NCI-H1048 (cell line): ENCODE measurements around the gene ERVMER34-1.

ENCODE experiments used
- DNase-seq: peaks from one replicate; lab custom pipeline; 2025; lab: John Stamatoyannopoulos, UW

The ERVMER34-1 gene, protein sequence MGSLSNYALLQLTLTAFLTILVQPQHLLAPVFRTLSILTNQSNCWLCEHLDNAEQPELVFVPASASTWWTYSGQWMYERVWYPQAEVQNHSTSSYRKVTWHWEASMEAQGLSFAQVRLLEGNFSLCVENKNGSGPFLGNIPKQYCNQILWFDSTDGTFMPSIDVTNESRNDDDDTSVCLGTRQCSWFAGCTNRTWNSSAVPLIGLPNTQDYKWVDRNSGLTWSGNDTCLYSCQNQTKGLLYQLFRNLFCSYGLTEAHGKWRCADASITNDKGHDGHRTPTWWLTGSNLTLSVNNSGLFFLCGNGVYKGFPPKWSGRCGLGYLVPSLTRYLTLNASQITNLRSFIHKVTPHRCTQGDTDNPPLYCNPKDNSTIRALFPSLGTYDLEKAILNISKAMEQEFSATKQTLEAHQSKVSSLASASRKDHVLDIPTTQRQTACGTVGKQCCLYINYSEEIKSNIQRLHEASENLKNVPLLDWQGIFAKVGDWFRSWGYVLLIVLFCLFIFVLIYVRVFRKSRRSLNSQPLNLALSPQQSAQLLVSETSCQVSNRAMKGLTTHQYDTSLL

DNA sequence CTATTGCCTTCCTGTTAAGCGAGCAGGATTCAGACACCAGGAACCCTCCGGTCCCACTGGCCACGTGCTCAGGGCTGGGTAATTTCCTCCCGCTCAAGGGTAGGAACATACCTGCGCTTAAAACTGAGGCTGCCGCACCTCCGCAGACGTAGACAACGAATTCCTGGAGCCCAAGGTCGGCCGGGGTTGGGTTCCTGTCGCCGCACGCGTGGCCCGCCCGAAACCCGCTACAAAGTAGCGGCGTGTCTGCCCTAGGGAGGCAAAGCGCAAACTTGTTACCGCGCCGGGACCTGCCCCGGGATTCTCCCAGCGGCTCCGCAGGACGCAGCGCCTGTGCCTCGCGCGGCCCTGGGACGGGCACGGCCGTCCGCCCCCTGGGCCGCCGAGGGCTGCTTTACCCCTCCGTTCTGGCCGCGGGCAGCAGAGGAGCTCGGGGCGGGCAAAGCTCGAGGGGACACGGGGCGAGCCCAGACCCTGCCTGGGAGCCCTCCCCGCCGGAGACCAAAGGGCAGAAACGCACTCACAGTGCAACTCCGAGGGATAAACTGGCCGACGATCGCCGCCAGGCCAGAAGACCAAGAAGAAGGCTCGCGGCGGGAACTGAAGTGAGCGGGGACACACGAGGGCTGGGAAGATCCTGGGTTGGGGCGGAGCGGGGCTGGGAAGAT is at the start of gene ERVMER34-1:
ERVMER34-1 (minus strand) TSS at position 607 of the 668 bp plus-strand sequence. CDS start 5,905 bp downstream, outside the sequence.
- DNase-seq: no peak

DNA sequence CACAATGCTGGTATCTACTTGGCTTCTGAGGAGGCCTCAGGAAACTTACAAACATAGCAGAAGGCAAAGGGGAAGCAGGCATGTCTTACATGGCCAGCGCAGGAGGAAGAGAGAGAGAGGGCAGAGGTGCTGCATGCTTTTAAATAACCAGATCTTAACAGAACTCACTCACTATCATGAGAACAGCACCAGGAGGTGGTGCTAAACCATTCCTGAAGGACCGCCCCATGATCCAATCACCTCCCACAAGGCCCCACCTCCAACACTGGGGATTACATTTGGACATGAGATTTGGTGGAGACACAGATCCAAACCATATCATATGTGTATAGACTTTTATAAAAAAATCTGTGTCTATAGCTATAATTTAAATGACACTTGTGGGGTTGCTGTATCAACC is 48.6 kb upstream of the ERVMER34-1 start:
- DNase-seq: no peak

DNA sequence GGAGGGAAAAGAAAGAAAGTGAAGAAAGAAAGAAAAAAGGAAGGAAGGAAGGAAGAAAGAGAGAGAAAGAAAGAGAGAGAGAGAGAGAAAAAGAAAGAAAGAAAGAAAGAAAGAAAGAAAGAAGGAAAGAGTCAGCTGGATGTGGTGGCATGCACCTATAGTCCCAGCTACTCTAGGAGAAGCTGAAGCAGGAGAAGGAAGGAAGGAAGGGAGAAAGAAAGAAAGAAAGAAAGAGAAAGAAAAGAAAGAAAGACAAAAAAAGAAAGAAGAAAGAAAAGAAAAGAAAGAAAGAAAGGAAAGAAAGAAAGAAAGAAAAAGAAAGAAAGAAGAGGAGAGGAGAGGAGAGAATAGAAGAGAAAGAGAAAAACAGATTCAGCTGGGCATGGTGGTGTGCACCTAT is 44.3 kb upstream of the ERVMER34-1 start:
- no peak for DNase-seq

DNA sequence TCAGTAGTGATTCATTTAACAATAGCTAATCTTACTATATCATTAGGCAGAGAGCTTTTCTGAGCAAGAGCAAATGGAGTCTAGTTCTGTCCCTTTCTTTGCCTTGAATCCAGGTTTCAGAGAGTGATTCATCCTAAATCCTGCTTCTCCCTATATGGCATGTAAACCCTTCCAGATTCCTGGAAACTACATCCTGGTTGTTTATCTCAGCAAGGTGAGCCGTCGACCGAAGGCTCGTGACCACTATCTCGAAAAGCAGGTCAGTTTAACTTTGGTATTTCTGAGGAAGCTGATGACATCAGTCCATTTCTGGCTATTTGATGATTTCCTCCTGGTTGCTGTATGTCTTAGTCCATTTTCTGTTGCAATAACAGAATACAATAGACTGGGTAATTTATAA is 40.7 kb upstream of the ERVMER34-1 start:
- DNase-seq: no peak

DNA sequence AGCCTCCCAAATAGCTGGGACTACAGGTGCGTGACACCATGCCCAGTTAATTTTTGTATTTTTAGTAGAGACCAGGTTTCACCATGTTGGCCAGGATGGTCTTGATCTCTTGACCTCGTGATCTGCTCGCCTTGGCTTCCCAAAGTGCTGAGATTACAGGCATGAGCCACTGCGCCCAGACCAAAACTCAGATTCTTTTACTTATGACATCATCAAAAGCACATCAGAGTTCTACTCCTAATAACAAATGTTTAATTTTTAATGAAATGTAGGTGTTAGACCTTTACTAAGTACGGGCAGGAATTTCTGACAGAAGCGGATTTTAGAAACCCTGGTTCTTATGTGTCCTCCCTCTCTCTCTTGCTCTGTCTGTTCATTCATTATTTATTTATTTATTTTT is 38.5 kb upstream of the ERVMER34-1 start:
- DNase-seq: no peak

DNA sequence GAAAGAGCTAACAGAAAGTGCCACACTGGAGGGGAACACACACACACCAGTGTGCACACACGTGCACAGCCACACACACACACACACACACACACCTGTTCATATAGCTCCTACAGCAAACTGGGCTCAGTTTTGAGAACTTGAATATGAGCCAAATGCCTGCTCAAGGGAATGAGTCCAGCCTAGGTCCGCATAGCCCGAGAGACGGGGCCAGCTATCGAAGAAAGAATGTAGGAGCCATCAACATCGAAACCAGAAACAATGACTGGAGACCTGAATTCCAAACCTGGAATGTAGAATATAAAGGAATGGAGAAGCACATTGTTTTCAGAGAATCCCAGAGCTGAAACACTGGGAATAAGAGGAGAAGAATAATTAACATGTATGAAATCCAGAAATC is 37.6 kb upstream of the ERVMER34-1 start:
- DNase-seq: no peak

DNA sequence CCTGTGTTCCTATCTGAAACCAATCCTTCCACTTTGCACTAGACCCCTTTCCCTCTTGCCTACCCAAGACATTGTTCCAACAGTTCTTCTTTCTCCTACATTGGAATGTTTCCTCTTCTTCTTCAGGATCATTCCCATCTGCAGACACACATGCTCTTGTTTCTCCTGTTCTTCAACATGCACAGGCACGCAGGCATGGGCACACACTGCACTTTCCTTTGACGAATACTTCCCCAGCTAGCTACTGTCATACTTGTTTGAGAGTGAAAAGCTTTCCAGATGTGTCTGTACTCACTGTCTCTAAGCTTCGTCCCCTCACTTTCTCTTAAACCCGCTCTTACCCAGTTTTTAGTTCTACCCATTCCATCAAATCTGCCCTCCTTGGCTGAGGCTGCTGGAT is 31.8 kb upstream of the ERVMER34-1 start:
- DNase-seq: no peak

DNA sequence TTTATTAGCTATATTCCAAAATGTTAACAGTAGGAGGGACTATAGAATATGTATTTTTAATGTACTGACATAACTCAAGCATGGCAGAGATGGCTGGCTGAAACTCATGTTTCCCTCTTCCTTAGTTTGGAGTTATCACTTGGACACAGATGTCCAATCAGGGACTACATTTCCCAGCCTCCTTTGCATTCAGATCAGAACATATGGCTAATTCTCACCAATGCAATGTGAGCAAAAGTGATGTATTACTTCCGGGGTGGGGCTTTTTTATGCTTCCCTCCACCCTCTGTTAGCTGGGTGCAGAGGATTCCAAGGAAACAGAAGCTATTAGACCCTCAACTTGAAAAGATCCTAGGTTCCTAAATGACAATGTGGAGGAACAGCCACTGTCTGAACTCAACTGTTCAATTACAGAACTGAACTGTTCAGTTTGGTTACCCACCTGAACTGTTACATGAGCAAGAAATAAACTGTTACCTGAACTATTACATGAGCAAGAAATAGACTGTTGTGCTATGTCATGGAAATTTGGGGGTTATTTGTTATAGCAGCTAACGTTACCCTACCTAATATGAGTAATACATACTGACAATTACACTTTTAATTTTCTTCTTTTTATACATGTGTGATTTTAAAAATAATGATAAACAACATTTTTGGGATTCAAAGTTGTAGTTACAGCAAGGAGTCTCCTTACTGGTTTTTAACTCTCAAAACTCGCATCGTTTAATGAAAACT is 29.6 kb upstream of the ERVMER34-1 start:
- DNase-seq: no peak

DNA sequence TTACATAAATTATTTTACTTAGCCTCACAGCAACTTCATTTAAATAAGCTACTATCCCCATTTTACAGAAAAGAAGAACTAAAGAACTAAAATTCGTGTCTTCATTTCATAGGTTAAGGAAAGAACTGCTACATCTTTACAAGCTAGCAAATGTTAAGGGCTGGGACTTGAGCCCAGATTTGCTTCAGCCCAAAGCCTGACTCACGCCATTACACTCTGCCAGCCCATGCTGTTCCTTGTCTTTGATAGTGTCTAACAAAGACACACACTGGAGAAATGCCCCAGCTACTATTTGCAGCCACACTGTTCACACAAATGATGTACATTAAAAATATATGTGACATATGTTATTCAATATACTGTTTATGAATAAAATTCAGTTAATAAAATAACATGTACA is 29.0 kb upstream of the ERVMER34-1 start:
- DNase-seq: no peak

DNA sequence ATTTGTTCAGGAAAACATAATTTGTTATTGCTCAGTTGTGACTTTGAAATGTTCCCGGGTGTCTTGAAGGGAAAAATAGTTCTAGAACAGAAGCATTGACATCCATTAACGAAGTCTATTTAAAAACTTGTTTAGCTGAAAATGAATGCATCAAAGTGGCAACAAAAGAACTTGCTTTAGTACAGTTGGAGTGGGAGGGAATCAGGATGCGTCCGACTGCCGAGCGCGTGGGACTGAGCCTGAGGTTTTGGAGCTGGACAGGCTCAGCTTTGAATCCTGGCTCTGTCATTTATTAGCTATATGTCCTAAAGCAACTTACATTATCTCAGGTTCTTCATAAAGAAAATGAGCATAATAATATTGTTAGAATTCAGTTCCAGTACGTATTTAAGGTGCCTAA is 9.0 kb upstream of the ERVMER34-1 start:
- no peak for DNase-seq

DNA sequence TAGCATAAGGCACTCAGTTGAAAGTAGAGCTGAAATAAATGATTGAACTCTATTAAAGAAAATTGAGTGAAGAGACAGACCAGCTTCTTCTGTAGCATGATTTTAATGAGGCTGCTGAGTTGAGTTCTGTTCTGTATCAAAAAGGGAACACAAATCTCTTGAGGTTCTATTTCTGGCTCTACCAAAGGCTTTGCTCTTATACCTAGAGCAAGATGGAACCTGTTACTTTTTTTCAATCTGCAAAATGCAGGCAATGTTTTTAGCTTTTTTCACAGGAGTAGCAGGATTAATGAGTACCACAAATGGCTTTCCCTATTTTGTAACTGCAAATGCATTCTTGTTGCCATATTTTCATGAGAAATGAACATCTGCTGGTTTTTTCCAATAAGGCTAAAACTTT is 4.2 kb upstream of the ERVMER34-1 start:
- DNase-seq: no peak

DNA sequence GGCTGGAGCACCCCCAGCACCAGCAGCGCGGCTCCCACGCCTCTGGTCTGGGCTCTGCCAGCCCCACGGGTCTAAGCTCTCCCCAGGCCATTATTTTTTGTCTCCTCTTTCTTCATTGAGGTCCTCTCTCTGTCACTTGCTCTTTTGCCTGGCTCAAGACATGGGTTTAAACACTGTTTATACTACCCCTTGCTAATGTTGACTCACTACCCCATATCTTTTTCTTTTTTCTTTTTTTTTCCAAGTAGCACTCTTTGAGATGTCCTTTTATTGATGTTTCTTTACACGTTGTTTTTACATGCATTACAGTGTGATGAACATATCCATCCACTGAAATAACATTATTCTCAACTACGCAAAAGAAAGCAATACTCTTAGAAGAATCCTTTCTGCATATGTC is 1.7 kb upstream of the ERVMER34-1 start:
- DNase-seq: no peak

DNA sequence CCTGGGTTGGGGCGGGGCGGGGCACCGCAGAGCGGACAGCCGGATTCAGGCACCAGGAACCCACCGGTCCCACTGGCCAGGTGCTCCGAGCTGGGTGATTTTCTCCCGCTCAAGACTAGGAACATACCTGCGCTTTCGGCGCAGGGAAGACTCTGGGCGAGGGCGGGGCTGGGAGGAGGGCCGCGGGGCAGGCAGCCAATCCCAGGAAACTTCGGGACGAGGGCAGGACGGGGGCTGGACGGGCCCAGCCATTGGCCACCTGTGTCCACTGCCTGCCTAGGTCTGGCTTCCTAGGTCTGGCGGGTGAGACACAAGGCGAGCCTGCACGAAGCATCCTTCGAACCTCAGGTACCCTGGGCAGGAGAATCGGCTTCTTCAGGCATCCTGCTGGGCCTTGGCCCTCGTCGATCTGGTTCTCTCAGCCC is 274 bp upstream of the ERVMER34-1 start:
- no peak for DNase-seq

DNA sequence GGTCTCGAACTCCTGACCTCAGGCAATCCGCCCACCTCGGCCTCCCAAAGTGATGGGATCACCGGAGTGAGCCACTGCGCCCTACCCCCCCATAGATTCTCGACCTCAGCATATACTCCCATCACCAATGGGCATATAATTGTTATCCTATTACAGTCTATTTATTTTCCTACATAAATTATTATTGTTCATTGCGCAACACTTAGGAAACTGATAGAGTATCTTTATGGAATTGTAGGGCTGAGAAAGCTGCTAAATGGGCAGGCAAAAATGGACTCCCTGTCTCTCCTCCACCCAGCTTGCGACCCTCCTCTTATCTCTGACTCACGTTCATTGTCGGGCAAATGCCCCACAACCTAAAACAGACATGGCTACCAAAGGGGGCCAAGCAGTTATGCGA is 1.0 kb downstream of the ERVMER34-1 start:
- no peak for DNase-seq

DNA sequence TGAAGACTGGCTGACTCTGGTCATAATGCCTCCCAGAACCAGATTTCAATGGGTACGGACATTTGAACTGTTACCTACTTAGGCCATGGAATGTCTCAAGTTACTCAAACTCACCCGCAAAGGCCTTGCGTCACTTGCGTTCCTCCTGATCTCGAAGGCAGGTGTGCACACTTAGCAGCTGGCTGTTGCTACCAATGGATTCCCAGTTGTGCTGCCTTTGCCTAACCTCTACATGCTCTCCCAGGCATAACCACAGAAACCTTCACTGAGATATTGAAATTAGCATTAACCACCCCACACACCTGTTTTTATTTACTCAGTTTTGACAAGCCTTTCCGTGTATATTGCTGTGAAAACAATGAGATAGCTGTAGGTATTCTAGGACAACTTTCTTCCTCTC is 2.8 kb downstream of the ERVMER34-1 start:
- no peak for DNase-seq

DNA sequence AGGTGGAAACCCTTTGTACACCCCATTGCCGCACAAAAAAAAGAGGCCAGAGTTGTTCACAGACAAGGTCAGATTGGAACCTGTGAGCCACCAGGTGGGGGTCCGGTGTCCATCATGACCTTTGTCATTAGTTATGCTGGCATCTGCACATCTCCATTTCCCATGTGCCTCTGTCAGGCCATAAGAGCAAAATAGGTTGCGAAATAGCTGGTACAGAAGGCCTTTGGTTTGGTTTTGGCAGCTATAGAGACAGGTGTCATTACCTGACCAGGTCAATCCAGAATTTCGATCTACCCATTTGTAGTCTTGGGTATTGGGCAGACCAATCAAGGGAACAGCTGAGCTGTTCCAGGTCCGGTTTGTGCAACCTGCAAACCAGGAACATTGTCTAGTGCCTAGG is 6.6 kb downstream of the ERVMER34-1 start:
- DNase-seq: no peak

DNA sequence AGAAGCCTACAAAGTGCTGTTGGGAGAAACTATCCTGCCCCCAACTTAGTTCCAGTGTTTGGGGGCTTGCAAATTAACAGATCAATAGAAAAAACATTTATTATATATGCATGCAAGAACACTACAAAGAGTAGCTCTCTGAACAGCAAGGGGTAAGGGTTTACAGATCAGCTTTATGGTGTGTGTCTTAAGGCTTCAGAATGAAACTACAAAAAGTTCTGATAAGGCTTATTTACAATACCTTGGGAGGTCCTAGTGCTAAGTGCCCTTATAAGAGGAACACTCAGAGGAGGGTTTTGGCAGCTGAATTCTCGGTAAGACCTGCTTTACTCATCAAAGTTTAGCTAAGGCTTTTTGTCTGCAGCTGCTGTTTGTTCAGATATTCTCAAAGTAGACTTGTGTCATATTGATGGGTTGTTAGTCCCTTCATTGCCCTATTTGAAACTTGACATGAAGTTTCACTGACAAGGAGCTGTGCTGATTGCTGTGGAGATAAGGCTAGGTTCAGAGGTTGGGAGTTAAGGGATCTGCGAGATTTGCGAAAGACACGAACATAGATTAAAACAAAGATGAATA is 7.7 kb downstream of the ERVMER34-1 start:
- no peak for DNase-seq

DNA sequence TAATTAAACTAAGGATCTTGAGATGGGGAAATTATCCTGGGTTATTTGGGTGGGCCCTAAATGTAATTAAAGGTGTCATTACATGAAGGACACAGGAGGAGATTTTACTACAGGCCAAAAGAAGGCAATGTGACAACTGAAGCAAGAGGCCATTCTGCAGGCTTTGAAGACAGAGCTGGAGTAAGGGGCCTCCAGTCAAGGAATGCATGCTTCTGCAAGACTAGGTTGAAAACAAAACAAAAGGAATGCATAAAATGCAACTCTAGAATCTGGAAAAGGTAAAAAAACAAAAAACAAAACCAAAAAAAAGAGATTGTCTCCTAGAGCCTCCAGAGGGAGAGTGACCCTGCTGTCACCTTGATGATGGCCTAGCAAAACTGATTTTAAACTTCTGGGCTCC is 21.6 kb downstream of the ERVMER34-1 start:
- DNase-seq: no peak

DNA sequence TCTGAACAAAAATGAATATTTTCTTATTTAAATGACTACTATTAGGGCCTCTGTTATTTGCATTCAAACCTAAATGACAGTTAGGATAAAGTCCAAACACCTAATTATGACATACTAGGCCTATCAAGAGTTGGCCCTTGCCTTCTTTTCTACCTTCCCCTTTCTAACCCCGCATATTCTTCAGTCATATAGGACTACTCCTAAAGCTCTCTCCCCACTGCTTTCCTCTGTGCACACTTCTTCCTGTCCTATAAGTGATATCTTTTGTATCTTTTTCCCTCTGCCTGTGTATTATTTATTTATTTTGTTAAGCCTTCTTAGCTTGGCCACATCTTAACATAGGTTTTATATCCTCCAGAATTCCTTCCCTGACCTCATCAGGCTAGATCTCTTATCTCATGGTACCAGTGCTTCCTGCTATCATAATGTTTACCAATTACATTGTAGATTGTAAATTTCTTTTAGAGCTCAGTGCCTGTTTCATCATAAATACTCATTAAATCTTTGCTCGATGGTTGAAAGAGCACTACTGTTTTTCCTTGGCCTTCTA is 22.5 kb downstream of the ERVMER34-1 start:
- DNase-seq: no peak

DNA sequence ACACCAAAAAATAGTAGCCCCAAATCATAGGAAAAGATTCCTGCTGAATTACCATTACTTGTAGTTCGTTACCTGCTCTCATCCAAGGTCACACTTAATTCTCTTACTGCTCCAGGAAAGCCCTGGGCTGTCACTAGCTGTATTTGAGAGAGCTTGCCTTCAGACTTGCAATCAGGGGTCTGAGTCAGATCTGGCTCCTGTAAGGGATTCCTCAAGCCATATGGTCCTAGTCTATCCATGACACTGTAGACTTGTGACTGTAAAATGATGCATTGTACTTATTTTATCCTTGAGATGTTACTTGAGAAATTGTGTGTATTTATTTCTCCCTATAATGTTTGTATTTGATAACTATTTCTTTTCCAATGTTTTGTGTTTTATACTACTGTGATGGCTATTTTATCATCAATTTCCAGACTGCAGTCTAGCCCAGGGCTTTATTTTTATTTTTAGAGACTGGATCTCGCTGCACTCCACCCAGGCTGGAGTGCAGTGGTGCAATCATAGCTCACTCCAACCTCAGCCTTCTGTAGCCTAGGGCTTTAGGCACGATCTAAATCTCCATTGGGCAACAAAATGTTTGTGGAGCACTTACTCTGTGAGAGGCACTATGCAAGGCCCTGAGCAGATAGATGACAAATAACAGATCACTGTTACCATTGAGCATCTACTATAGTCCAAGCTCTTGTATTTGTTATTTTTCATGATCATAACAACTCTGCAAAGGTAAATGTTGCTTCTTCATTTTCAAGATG is 24.2 kb downstream of the ERVMER34-1 start:
- DNase-seq: no peak
